Sigmoid colon (tissue), 7 donors: ENCODE measurements around the gene SMARCA2. TPM values are rescaled to one million over a fixed set of nuclear protein-coding genes. Genes with fewer than 3 reads are reported as not detected.

Experiments
- DNase-seq: peaks from one replicate; pipeline ENCODE4 v3.0.0-alpha.2; 2019
- H3K27ac ChIP-seq, 4 donors: fragments of 200-600 bp; sonication (generic); one replicate each; pipeline ENCODE4 v1.5.1; 2016 to 2019; ENCODE audit warnings: mild to moderate bottlenecking in 1 of 4
- H3K27me3 ChIP-seq, 3 donors: fragments of 200-600 bp; sonication (generic); one replicate each; pipeline ENCODE4 v1.5.1; 2019; ENCODE audit warnings: mild to moderate bottlenecking in 1 of 3
- H3K36me3 ChIP-seq, 4 donors: fragments of 200-600 bp; sonication (generic); one replicate each; pipeline ENCODE4 v1.5.1; 2016 to 2019
- H3K4me1 ChIP-seq, 4 donors: fragments of 200-600 bp; sonication (generic); one replicate each; pipeline ENCODE4 v1.5.1; 2017 to 2019
- H3K4me3 ChIP-seq, 4 donors: fragments of 200-600 bp; sonication (generic); one replicate each; pipeline ENCODE4 v1.5.1; 2017 to 2019; ENCODE audit warnings: mild to moderate bottlenecking in 2 of 4, moderate library complexity in 1 of 4
- H3K9me3 ChIP-seq, 4 donors: fragments of 200-600 bp in 3 of 4; sonication (generic) in 3 of 4; one replicate each; pipeline versions ENCODE4 v1.5.1 to v1.6.1; 2013 to 2019
- EP300 ChIP-seq, 4 donors: sonication (generic); formaldehyde crosslinking; IDR thresholded peaks; one replicate each; pipeline ENCODE4 v1.6.1; 2017; ENCODE audit warnings: antibody characterized with exemption in 4 of 4
- POLR2A ChIP-seq, 2 donors: fragments of 450-650 bp; IDR thresholded peaks; one replicate each; pipeline ENCODE4 v1.6.1; 2016; ENCODE audit warnings: antibody characterized with exemption in 2 of 2, mild to moderate bottlenecking in 2 of 2, moderate library complexity in 2 of 2
- POLR2AphosphoS5 ChIP-seq, 4 donors: sonication (generic); formaldehyde crosslinking; IDR thresholded peaks; one replicate each; pipeline ENCODE4 v1.6.1; 2017; ENCODE audit warnings: antibody characterized with exemption in 4 of 4
- WGBS, 2 donors: extraction: QIAGEN DNeasy Blood & Tissue Kit; methylation state at CpG; one replicate each; pipeline ENCODE4 v1.1.7; 2013; 5-methylcytosine and 5-hydroxymethylcytosine counted together
- intact Hi-C: fragments of 100-400 bp; cut with DNase I; formaldehyde crosslinking; loops from one replicate; pipeline ENCODE4 v1.15.1; 2023
- polyA plus RNA-seq, 3 donors: library from polyadenylated mRNA; stranded (reverse); fragments of 200-250 nt; gene quantifications; one replicate each; pipeline ENCODE4 v1.2.3, GENCODE V29; 2013
- total RNA-seq, 4 donors: library from RNA; depleted of rRNA; stranded (reverse); fragments of >200 nt; gene quantifications; one replicate each; pipeline ENCODE4 v1.1.0, GENCODE V29; 2016
- TF ChIP-seq, protein P1 (sequence below), 4 experiments: fragments of 450-650 bp in 3 of 4; fragments of 200-600 bp in 1 of 4; IDR thresholded peaks; one replicate each; pipeline ENCODE4 v1.5.1; 2016 to 2019; ENCODE audit warnings: antibody characterized with exemption in 4 of 4, mild to moderate bottlenecking in 3 of 4, moderate library complexity in 2 of 4
- donor health status: healthy with polysubstance abuse.
- donor health status: Bipolar disorder and iron deficiency.
- donor health status: healthy.

SMARCA2 gene
- total and polyA plus RNA-seq, 7 donors = 32.1 to 209 (median 75.0) TPM

DNA sequence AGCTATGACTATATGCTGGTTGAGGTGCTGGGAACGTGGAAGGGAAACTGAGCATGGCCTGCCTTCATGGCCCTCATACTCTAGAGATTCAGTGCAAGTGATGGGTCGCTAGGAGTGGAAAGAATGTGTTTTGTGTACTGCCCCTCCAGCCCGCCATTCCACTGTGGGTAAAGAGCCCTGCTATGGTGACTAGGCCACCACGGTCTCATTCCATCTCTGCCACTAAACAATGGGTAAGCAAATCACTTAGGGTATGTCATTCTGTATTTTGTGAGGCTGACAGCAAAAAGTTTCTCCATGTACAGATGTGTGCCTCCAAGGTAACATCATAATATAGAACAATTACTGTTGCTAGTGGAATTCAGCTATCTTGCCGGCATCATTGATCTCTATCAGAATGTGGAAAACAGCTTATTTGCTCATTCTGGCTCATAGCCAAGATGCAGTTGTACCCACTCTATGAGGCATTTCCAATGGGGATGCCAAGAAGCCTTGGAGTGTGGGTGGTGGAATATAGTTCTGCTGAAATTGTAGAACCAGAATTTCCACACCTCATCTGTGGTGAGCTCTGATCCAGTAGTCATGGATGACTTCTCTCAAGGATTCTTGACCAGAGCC, 12.5 kb downstream of the SMARCA2 start:
- peaks cover 0 to 4% (median under 1%) of the 10 kb centered on the region in 4 donors for H3K36me3 ChIP-seq
- no peaks in the 10 kb centered on the region for H3K9me3 ChIP-seq
- peak overlapping the region in 2 of 4 donors; percentile 36 to 75 for H3K27ac ChIP-seq
- no peak overlapping the region for H3K4me3 ChIP-seq
- DNase-seq = no peak
- intact Hi-C loops = no loop called here
- no peaks in the 10 kb centered on the region for H3K27me3 ChIP-seq
- TF ChIP-seq, protein P1, sequence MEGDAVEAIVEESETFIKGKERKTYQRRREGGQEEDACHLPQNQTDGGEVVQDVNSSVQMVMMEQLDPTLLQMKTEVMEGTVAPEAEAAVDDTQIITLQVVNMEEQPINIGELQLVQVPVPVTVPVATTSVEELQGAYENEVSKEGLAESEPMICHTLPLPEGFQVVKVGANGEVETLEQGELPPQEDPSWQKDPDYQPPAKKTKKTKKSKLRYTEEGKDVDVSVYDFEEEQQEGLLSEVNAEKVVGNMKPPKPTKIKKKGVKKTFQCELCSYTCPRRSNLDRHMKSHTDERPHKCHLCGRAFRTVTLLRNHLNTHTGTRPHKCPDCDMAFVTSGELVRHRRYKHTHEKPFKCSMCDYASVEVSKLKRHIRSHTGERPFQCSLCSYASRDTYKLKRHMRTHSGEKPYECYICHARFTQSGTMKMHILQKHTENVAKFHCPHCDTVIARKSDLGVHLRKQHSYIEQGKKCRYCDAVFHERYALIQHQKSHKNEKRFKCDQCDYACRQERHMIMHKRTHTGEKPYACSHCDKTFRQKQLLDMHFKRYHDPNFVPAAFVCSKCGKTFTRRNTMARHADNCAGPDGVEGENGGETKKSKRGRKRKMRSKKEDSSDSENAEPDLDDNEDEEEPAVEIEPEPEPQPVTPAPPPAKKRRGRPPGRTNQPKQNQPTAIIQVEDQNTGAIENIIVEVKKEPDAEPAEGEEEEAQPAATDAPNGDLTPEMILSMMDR (IDR thresholded peaks at IDR 0.05) = no peak
- TF ChIP-seq POLR2AphosphoS5 (IDR thresholded peaks at IDR 0.05) (no peak), EP300 (IDR thresholded peaks at IDR 0.05) (no peak), POLR2A (IDR thresholded peaks at IDR 0.05) (no peak)
- WGBS, 2 donors = 95 to 99% methylated on average over 5 of the region's 5 CpGs
- H3K4me1 ChIP-seq = peaks cover 0 to 86% (median 78%) of the 10 kb centered on the region in 4 donors

DNA sequence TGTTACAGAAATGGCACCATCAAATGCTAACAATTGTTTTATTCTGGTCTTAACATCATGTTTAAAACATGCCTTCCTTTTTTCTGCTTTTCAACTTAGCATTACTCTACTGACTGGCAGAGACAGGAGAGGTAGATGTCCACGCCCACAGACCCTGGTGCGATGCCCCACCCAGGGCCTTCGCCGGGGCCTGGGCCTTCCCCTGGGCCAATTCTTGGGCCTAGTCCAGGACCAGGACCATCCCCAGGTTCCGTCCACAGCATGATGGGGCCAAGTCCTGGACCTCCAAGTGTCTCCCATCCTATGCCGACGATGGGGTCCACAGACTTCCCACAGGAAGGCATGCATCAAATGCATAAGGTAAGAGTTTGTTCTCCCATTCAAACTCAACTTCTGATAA, 13.7 kb downstream of the SMARCA2 start:
- intact Hi-C loops = no loop called here
- no peak for DNase-seq
- H3K9me3 ChIP-seq = no peaks in the 10 kb centered on the region
- no peaks in the 10 kb centered on the region for H3K27me3 ChIP-seq
- TF ChIP-seq, protein P1 (IDR thresholded peaks at IDR 0.05) = no peak
- TF ChIP-seq POLR2A (IDR thresholded peaks at IDR 0.05) (no peak), EP300 (IDR thresholded peaks at IDR 0.05) (no peak)
- 86 to 94% methylated on average over 7 of the region's 7 CpGs for WGBS, 2 donors
- H3K4me1 ChIP-seq = peaks cover 0 to 73% (median 66%) of the 10 kb centered on the region in 4 donors
- no peak overlapping the region for H3K4me3 ChIP-seq
- peaks cover 10 to 16% (median 12%) of the 10 kb centered on the region in 4 donors for H3K36me3 ChIP-seq
- H3K27ac ChIP-seq = no peak overlapping the region

DNA sequence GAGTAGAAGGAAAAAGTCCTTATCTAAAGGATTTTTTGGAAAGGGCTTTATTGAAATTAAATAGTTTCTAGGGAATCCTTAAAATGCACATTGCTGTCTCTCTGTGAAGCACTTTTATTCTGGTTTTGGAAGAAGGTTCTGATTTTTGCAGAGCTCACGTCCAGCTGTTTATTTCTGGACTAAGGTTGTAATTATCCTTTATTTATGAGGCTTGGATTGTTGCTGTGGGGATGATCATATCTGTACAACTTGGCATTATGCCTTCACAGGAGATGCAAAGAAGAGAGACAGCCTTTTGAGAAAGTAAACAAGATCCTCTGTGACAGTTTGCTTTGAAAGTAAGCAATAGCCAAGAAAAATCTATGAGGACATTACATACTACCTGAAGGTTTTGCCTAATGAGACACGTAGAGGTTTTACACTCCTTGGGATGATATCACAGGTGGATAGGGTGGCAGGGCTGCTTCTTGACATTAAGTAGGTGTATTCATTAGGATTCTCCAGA, 14.6 kb downstream of the SMARCA2 start:
- peak overlapping the region in 1 of 4 donors; percentile 12 for H3K27ac ChIP-seq
- no peak overlapping the region for H3K4me3 ChIP-seq
- DNase-seq = no peak
- H3K36me3 ChIP-seq = peaks cover 10 to 24% (median 19%) of the 10 kb centered on the region in 4 donors
- no peaks in the 10 kb centered on the region for H3K9me3 ChIP-seq
- intact Hi-C loops = no loop called here
- H3K4me1 ChIP-seq = peaks cover 0 to 65% (median 57%) of the 10 kb centered on the region in 4 donors
- no peaks in the 10 kb centered on the region for H3K27me3 ChIP-seq
- TF ChIP-seq EP300 (IDR thresholded peaks at IDR 0.05) (no peak), POLR2A (IDR thresholded peaks at IDR 0.05) (no peak), POLR2AphosphoS5 (IDR thresholded peaks at IDR 0.05) (no peak)
- TF ChIP-seq, protein P1 (IDR thresholded peaks at IDR 0.05) = no peak
- 69 to 78% methylated on average over 2 of the region's 2 CpGs for WGBS, 2 donors

DNA sequence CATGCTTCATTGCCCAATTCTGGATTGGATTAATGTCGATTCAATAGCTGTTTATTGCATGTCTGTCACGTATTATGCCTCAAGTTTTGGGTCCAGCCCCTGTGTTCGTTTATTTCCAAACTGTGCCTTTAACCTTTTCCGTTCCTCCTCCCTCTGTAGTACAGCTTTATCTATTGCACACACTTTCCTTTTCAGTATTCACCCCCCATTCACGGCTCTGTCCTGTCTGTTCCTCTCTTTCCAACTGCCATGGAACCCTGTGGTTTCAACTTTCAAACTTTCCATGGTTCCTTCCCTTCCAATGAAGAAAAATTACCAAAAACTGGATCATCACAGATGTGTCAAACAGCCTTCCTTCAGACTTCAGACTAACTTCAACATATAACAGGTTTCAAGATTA, 17.1 kb downstream of the SMARCA2 start:
- Histone ChIP-seq H3K4me3 (no peak overlapping the region), H3K4me1 (peaks cover 0 to 44% (median 33%) of the 10 kb centered on the region in 4 donors), H3K36me3 (peaks cover 10 to 35% (median 22%) of the 10 kb centered on the region in 4 donors), H3K27me3 (no peaks in the 10 kb centered on the region), H3K9me3 (no peaks in the 10 kb centered on the region), H3K27ac (no peak overlapping the region)
- 70 to 74% methylated on average over 5 of the region's 5 CpGs for WGBS, 2 donors
- intact Hi-C loops = no loop called here
- DNase-seq = no peak
- TF ChIP-seq POLR2AphosphoS5 (IDR thresholded peaks at IDR 0.05) = no peak
- TF ChIP-seq, protein P1 (IDR thresholded peaks at IDR 0.05) = no peak
- TF ChIP-seq POLR2A (IDR thresholded peaks at IDR 0.05) = no peak
- no peak for TF ChIP-seq EP300 (IDR thresholded peaks at IDR 0.05)
